Ovary (tissue), 3 donors: ENCODE results near the gene INHBB.

Experiments used
- EP300 ChIP-seq: sonication (generic); formaldehyde crosslinking; IDR thresholded peaks from one replicate; pipeline ENCODE4 v1.6.1; 2017; ENCODE audit warnings: antibody characterized with exemption
- POLR2A ChIP-seq: fragments of 450-650 bp; IDR thresholded peaks from one replicate; pipeline ENCODE4 v1.6.1; 2017; ENCODE audit warnings: antibody characterized with exemption, mild to moderate bottlenecking, moderate library complexity
- TF ChIP-seq, protein P1 (sequence below), 3 donors: fragments of 450-650 bp in 2 of 3; fragments of 200-600 bp in 1 of 3; IDR thresholded peaks; one replicate each; pipeline versions ENCODE4 v1.5.1 to v1.8.0; 2016 to 2022; ENCODE audit warnings: antibody characterized with exemption in 3 of 3, mild to moderate bottlenecking in 1 of 3
- donor health status: DM: no; HTN: no; CAD: no.

DNA sequence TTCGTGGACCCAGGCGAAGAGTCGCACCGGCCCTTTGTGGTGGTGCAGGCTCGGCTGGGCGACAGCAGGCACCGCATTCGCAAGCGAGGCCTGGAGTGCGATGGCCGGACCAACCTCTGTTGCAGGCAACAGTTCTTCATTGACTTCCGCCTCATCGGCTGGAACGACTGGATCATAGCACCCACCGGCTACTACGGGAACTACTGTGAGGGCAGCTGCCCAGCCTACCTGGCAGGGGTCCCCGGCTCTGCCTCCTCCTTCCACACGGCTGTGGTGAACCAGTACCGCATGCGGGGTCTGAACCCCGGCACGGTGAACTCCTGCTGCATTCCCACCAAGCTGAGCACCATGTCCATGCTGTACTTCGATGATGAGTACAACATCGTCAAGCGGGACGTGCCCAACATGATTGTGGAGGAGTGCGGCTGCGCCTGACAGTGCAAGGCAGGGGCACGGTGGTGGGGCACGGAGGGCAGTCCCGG is 3.5 kb downstream of the INHBB start:
- TF ChIP-seq, protein P1, sequence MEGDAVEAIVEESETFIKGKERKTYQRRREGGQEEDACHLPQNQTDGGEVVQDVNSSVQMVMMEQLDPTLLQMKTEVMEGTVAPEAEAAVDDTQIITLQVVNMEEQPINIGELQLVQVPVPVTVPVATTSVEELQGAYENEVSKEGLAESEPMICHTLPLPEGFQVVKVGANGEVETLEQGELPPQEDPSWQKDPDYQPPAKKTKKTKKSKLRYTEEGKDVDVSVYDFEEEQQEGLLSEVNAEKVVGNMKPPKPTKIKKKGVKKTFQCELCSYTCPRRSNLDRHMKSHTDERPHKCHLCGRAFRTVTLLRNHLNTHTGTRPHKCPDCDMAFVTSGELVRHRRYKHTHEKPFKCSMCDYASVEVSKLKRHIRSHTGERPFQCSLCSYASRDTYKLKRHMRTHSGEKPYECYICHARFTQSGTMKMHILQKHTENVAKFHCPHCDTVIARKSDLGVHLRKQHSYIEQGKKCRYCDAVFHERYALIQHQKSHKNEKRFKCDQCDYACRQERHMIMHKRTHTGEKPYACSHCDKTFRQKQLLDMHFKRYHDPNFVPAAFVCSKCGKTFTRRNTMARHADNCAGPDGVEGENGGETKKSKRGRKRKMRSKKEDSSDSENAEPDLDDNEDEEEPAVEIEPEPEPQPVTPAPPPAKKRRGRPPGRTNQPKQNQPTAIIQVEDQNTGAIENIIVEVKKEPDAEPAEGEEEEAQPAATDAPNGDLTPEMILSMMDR (IDR thresholded peaks at IDR 0.05) = no peak
- TF ChIP-seq EP300 (no peak), POLR2A (no peak)
